ENCODE measurements around the gene MYL11.

Gene MYL11

GRCh38 chr16:30346286-30346685 is 28.3 kb upstream of the MYL11 start:
- TF ChIP-seq, protein P1, sequence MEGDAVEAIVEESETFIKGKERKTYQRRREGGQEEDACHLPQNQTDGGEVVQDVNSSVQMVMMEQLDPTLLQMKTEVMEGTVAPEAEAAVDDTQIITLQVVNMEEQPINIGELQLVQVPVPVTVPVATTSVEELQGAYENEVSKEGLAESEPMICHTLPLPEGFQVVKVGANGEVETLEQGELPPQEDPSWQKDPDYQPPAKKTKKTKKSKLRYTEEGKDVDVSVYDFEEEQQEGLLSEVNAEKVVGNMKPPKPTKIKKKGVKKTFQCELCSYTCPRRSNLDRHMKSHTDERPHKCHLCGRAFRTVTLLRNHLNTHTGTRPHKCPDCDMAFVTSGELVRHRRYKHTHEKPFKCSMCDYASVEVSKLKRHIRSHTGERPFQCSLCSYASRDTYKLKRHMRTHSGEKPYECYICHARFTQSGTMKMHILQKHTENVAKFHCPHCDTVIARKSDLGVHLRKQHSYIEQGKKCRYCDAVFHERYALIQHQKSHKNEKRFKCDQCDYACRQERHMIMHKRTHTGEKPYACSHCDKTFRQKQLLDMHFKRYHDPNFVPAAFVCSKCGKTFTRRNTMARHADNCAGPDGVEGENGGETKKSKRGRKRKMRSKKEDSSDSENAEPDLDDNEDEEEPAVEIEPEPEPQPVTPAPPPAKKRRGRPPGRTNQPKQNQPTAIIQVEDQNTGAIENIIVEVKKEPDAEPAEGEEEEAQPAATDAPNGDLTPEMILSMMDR (conservative IDR thresholded peaks at IDR 0.05) = no peak

DNA sequence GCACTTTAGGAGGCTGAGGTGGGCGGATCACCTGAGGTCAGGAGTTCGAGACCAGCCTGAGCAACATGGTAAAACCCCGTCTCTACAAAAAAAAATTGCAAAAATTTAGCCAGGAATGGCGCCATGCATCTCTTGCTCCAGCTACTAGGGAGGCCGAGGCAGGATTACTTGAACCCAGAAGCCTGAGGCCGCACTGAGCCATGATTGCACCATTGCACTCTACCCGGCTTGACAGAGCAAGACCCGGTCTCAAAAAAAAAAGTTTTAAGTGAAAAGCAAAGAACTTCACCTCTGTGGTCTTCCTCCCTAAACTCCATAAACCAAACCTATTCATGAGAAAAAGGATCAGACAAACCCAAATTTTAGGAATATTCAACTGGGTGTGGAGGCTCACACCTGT is 26.5 kb upstream of the MYL11 start:
- TF ChIP-seq, protein P1 (conservative IDR thresholded peaks at IDR 0.05) = no peak
- H3K27ac ChIP-seq = no peak overlapping the region

More at GRCh38 chr16:30346286-30346685, 28.3 kb upstream of the MYL11 start:
- no peak overlapping the region for H3K27ac ChIP-seq

DNA sequence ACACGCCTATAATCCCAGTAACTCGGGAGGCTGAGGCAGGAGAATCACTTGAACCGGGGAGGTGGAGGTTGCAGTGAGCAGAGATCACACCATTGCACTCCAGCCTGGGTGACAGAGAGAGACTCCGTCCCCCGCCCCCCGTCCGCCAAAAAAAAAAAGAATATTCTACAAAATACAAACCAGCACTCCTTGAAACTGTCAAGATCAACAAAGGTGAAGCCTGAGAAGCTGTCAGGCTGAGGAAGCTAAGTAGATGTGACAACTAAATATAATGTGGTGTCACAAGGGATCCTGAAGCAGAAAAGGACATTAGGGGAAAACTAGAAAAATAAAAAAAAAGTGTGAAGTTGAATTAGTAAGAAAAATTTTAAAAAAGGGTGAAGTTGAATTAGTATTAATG is 25.7 kb upstream of the MYL11 start:
- no peak overlapping the region for H3K27ac ChIP-seq
- TF ChIP-seq, protein P1 (conservative IDR thresholded peaks at IDR 0.05) = no peak

- TF ChIP-seq, protein P1 (conservative IDR thresholded peaks at IDR 0.05) = no peak
- H3K27ac ChIP-seq = no peak overlapping the region
Measured at GRCh38 chr16:30349675-30350074, 24.9 kb upstream of the MYL11 start.

- TF ChIP-seq, protein P1 (conservative IDR thresholded peaks at IDR 0.05) = no peak
- no peak overlapping the region for H3K27ac ChIP-seq
Measured at GRCh38 chr16:30350134-30350871, 24.3 kb upstream of the MYL11 start.

DNA sequence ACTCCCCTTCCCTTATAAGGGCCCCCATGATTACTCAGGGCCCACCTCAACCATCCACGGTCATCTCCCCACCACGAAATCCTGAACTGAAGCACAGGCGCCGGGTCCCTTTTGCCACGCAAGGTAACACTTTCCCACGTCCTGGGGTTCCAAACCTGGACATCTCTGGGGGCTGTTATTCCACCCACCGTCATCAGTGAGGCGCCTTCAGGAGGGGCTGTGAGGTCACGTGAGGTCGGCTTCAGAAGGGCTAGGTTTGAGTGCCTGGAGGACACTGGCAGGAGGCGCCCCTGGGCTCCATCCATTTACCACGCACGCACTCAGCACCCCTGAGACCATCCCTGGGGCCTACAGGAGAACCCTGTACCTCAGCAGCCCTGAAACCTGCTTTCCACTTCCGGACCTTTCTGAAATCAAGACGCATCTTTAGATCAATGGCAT is 23.6 kb upstream of the MYL11 start:
- no peak overlapping the region for H3K27ac ChIP-seq
- TF ChIP-seq, protein P1 (conservative IDR thresholded peaks at IDR 0.05) = no peak

DNA sequence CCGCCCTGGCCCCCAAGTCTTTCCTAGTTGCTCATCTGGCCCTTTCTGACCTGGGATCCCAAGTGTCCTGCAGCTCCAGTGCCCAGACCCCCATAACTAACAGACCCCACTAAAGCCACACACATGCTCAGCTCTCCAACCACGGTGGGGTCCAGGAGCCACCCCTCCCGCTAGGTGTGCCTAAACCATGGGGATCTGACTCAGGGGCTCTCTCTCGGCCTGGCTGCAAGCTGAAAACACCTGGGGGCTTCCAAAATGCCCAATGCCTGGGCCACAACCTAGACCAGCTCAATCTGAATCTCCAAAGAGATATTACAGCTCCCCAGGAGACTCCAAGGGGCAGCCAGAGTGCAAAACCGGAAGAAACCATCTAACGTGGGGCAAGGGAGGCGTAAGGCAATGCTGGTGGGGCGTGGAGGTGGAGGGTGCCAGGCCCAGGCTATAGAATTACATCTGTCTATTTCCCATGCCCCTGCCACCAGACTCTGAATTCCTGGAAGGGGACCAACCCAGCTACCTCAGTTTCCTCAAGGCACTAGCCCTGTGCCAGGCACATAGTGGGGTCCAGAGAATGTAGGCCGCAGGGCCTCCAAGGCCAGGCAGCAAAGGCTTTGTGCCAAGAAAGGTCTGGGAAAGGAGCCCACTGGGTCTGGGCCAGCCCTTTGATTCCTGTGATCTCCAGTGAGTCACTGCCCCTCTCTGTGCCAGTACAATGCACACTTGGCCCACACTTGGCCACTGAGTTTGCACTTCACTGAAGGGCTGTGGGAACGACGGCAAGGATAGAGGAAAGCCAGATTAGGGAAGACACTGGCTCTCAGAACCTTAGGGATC is 22.8 kb upstream of the MYL11 start:
- no peak overlapping the region for H3K27ac ChIP-seq
- TF ChIP-seq, protein P1 (conservative IDR thresholded peaks at IDR 0.05) = no peak

All from VCaP (cell line).